Fibroblast of skin of left biceps (primary cell): ENCODE data around the gene TDRD10.
"Not testable (repeated sequence)": the region's sequence is repeated elsewhere in the genome, so short reads cannot be mapped to it uniquely, and the experiment has no call there.

Source experiments
- DNase-seq, 2 experiments: peaks; one replicate each; pipeline ENCODE4 v3.0.0-alpha.2; 2013; ENCODE audit warnings: low read depth in 2 of 2

TDRD10 gene

DNA sequence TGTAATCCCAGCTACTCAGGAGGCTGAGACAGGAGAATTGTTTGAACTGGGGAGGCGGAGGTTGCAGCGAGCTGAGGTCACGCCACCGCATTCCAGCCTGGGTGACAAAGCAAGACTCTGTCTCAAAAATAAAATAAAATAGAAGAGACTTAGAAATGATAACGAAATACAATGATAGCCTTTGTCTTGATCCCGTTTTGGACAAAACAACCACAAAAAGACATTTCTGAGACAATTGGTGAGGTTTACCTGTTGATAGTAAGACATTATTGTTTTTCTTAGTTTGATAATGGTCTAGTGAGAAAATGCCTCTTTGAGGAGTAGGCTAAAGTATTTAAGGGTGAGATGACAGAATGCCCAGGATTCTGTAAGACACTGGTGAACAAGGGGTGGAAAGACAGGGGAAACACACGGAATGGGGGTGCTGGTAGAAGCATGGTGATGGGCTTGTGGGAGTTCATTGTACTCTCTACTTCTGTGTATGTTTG is 12.1 kb downstream of the TDRD10 start:
- DNase-seq = no peak

DNA sequence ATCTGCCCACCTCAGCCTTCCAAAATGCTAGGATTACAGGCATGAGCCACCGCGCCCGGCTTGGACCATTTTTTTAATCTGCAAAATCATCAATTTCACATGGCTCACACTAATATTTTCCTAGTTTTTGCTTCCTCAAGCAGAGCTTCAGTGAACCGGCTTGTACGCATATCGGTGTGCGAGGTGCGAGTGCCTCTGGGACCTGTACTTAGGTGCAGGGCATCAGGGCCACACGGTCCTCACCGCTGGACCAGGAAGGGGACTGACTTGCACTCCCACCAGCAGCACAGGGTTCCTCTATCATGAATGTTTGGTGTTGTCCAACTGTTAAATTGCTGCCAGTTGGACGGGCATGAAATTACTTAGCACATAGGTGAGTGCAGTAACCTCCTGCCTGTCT is 15.6 kb downstream of the TDRD10 start:
- no peak for DNase-seq

DNA sequence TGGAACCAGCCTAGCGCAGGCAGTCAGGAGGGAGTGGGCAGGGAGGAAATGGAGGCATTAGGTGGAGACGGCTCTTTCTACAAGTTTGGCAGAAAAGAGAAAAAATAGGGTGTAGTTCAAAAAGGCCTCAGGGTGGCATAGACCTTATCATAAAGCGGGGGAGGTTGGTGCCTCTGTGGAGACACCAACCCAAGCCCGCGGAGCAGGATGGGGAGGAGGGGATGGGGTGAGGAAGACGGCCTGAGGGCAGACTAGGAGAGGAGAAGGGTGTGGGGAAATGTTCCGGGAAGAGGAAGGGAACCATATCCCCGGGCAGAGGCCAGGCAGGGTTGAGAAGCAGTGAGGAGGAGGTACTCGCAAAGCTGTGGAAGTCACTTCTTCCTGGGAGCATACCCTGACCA is 17.6 kb downstream of the TDRD10 start:
- no peak for DNase-seq

DNA sequence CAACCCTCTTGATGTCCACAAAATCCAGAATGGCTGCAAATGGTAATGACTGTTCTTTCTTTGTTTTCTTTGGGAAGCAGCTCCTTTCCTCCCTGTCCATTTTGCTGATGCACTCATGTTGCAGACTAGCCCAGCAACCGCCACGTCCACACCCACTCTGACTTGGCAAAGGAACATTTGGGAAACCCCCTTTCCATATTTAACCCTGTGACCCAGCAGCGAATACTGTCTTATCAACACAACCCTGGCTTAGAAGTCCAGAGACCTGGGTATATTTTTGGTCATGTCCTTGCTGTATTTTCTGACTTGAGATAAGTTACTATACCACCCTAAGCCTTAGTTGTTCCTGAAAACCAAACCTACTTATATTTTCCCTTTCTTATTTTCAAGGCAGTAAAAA is 18.3 kb downstream of the TDRD10 start:
- DNase-seq = no peak

DNA sequence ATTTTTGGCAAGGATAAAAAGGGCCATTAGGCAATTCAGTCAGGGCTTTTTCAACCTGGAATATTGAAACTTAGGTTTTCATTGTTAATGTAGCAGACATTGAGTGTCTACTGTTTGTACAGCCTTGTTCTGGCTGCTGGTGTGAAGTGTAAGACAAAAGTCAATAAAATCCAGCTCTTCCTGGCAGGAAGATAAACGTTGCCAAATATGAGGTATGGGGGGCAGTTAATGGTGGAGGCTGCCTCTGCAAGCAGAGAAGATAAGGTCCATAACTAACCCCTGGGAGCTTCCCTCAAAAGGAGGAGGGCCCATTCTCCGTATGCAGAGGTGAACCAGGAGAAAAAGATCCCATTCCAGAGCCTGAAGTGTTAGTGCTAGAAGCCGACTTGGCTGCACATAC is 19.7 kb downstream of the TDRD10 start:
- no peak for DNase-seq

DNA sequence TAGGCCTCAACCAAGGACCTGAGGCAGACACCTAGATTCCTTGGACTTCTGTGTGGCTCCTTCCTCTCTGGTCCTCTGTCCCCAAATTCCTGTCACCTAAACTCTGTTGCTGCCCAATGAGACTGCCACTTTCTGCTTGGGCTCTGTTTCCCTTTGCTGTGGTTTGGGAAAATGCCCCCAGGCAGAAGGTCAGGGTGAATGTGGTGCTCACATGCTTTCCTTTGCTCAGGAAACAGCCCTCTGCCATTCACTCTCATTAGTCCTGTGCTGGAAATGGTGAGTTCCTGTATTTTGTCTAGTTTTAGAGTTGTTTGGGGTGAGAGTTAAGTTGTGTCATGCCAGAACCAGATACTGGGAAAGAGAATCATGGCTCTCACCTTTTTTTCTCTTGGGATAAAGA is 22.9 kb downstream of the TDRD10 start:
- DNase-seq = no peak

DNA sequence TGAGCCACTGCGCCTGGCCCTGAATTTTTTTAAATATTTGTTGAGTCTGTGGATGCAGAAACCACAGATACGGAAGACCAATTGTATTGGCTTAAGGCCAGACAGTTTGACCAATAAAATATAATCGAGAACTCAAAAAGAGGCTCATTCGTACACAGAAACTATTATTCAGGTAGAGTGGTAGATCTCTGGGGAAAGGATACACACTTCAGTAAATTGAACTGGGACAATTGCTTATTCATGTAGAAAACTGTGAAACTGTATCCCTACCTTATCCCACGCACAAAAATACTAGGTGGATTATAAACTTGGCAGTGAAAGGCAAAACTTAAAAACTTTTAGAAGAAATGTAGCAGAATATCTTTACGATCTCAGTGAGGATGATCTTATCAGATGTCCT is 25.2 kb downstream of the TDRD10 start:
- no peak for DNase-seq

DNA sequence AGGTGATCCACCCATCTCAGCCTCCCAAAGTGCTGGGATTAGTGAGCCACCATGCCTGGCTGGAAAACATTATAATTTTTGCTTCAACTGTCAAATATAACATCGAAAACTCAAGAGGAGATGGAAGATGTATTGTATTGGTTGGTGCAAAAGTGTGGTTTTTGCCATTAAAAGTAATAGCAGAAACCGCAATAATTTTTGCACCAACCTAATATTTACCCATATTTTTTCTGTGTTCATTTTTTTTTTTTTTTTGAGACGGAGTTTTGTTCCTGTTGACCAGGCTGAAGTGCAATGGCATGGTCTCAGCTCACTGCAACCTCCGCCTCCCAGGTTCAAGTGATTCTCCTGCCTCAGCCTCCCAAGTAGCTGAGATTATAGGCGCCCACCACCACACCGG is 27.3 kb downstream of the TDRD10 start:
- DNase-seq = no peak

DNA sequence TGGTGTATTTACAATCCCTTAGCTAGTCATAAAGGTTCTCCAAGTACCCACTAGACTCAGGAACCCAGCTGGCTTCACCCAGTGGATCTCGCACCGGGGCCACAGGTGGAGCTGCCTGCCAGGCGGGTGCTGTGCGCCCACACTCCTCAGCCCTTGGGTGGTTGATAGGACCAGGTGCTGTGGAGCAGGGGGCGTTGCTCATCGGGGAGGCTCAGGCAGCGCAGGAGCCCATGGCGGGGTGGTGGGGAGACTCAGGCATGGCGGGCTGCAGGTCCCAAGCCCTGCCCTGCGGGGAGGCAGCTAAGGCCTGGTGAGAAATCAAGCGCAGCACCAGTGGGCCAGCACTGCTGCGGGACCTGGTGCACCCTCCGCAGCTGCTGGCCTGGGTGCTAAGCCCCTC is 29.9 kb downstream of the TDRD10 start:
- not testable (repeated sequence) for DNase-seq

DNA sequence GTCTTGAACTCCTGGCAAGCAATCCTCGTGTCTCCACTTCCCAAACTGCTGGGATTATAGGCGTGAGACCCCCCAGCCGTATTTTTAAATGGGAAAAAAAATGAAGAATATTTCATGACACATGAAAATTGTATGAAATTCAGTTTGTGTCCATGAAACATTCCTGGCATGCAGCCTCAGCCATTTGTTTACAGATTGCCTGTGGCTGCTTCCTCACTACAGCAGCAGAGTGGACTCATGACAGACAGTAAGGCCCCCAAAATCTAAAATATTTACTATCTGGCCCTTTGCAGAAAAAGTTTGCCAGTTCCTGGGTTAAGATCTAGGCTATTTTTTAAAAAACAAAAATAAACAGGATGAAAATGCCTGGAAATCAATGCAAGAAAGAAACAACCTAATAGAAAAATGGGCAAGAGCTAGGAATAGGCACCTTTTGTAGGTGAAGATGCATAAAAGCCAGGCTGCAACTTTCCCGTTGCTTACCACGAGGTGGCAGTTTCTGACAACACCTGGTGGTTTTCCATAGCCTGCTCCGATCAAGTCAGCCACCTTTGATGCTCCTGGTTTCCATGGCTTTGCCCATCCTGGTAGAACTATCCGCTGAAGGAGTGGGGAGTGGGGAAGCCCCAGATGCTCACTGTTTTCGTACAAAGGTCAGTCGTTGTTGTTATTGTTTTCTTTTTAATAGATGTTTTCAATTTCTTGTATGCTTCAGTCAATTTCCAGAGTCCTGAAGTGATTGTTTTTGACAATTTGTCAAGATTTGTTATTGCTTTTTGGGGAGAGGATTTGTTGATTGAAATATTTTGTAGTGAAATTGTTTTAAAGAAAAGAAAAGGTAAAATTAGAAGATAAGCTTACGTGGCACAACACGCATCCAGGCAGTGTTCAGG is 32.2 kb downstream of the TDRD10 start:
- no peak for DNase-seq

DNA sequence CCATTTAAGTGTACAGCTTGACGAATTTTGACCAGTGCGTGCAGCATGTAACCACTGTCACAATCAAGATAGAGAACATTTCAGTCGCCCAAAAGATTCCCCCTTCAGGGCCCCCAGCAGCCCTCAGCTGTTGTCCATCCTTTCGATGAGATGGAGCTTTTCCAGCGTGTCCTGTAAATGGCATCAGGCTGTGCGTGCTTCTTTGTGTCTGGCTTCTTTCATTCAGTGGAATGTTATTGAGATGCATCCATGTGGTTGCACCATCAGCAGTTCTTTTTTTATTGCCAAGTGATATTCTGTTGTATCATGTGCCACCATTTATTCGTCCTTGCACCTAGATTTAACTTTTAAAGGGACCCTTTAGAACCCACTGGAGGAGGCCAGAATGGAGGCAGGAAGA is 34.6 kb downstream of the TDRD10 start:
- no peak for DNase-seq

DNA sequence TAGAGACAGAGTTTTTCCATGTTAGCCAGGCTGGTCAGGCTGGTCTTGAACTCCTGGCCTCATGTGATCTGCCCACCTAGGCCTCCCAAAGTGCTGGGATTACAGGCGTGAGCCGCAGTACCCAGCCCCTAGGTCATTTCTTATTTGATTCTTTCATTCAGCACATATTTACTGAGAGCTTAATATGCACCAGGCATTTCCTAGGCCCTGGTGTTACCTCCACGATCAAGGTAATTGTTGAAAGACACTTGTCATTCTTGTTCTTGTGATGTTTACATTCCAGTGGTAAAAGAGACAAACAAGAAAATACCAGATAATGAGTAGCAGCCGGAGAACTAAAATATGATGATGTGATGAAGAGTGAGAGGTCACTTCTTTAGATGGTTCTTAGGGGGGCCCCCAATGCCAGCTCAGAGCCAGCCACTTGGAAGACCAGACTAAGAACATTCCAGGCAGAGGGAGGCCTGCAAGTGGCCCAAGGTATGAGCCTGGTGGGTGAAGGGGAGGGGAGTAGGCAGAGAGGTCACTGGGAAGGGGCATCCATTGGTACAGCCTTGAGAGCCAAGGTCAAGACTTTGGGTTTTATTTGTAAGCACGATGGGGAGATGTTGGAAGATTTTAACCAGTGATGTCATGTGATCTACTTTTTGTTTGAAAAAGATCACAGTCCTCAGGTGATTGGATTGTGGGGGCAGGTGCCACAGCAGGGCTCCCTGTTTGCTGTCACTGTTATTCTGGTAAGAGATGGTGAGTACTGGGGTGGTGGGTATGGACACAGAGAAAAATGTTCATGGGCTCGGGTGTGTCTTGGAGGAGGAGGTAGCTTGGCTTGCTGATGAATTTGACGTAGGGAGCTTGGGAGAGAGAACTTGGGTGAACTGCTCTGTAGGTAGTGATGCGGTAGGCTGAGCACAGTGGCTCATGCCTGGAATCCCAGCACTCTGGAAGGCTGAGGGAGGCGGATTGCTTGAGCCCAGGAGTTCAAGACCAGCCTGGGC is 37.8 kb downstream of the TDRD10 start:
- DNase-seq = no peak

DNA sequence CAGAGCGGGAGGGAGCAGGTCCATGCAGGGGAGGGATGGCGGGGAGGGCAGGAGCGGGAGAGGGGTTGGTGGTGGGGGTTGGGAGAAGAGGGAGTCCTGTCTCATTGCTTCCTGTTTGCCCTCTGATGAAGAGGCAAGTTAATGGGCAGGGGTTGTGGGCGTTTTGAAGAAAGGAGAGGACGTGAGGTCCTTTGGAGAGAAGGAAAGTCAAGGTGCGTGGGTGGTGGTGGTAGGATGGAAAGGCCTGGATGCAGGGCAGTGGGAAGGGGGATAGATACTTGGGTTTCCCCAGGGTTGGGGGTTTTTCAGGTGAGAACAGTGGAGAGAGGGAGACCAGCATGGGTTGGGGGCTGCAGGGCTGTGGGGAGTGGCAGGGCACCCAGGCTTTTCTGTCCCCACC is 39.2 kb downstream of the TDRD10 start:
- DNase-seq = no peak

DNA sequence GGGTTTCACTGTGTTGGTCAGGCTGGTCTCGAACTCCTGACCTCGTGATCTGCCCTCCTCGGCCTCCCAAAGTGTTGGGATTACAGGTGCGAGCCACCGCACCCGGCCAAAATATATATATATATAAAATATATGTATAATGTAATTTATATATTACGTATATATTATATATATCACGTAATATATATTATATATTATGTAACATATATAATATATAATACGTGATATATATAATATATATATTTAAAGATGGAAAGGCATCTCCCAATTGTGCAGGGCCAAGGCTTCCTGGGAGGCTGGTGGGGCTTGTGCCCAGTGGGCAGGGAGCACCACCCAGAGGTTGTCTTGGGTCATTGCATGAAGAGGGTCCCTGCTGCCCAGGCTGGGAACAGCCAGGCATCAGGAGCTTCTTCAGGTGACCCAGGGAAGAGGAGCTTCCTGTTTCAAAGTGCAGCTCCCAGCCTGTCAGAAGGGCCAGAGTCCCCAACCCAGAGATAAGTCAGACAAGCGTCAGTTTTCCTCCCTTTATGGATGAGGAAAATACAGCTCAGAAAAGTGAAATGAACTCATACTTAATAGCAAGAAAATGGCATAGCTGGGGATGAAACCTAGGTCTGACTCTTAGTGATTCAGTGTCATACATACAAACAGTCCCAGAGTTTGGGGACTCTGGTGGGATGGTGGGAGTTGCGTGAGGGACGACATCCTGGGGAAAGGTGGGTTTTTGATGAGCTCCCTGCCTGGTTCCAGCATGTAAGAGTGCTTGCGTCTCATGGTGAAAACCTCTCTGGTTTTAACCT is 44.4 kb downstream of the TDRD10 start:
- DNase-seq = no peak

DNA sequence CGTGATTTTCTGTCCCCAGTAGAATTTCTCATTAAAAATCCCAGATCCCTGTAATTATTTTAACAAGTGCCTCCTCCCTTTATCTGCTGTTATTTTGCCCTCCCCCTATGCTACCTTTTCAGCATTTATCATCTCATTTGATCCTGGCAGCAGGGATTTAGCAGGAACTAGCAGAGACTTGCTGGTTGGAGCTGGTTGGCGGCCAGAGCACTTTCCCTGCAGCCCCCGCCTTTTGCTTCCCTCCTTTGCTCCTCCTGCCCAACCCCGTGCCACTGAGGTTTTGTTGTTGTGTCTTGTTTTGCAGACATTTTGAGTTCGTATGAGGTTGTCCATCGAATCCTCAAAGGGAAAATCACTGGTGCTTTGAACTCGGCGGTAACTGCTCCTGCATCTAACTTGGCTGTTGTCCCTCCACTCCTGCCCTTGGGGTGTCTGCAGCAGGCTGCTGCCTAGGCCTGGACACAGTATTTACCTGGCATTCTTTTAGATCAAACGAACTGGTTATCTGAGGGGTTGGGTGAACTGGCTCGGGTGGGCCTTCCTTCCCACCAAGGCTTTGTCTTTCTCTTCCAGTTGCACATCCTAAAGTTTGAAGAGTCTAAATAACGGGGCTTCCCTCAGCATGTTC is 45.2 kb downstream of the TDRD10 start:
- DNase-seq = no peak

DNA sequence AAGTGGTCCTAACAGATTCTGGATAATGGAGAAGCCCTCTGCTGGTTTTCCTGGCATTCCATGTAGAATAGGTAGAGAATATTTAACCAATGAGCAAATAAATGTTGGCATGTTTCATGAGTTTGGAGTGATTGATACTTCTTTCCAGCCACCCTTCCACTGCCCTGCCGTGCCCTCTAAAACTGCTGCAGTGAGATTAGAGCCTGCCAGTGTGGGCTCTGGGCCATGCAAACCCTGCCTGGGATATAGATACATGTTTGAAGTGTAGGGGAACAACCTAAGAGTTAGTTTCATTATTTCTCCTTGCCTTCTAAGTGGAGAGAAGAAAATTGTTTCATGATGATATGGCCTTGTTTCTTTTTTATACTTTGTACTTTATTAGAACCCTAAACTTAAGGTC is 46.0 kb downstream of the TDRD10 start:
- no peak for DNase-seq

DNA sequence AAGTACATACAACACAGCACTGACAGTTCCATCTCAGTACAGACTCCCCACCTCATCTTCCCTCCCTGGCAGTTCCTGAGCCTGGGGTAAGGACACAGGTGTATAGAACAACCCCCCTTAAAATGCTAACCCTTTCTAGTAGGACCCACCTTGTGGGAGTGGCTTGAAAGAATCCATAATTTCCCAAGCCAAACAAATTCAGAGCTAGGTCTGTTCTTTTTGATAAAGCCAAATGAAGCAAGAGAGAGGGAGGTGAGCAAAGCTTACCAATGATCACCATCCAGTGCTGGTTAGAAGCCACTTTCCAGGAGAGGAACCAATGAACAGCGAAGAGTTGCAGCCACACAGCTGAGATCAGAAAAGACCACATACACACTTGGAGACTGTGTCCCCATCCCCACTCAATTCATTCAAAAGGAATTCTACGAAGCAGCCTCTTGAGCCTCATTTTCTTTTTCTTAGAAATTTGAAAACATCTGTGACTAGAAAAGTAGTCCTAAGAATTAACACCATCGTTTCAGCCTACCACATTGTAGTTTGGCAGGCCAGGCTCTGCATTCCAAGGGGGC is 47.3 kb downstream of the TDRD10 start:
- DNase-seq = no peak

DNA sequence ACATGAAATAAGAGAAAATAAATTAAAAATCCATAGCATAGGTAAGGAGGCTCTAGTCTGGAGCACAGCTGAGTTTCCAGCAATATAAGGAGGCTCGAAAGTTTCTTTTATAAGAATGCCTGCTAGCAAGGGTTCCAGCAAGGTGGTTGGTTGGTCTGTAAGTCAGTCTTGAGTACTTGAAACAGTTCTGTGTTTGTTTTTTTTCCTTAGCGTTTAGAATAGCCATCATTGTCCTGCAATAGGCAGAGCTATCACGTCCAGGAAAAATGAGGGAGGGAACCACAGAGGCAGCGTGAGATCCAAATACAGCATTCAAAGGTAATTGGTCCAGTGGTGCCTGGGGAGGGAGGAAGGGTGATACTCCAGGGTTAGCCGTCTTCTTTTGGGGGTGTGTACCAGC is 48.1 kb downstream of the TDRD10 start:
- no peak for DNase-seq

DNA sequence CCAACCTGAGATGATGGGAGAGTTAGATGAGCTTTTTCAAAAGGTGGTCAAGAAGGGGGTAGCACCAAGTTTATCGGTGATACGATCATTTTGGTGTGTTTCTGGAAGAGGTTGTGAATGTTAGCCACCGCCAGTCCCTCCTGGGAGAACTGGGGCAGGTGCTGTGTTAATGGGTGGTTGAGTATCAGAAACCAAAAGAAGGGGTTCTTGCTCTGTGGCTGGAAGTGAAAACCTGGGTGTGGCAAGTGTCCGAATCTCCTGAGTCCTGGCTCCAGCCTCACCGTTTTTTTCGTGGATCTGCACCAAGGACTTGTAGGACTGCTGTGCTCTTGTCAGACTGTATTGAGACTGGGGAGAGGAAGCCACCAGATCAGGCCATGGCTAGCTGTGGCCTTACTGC is 48.6 kb downstream of the TDRD10 start:
- DNase-seq = no peak

DNA sequence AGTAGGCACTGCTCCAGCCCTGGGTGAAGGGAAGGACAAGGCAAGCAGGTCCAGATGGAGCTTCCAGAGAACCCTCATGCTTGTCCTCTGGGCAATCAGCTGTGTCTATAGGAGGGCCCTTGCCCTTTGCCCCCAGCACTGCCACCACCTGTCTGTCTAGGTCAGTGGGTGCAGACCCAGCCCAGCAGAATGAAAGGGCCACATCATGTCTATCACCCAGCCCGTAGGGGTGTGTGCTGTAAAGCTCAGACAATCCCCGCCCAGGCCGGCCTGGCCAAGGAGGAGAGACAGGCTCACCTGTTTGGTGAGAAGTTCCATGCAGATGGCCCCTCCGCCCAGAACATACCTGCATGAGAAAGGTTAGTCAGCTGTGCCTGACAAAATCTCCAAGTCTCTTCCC is 49.5 kb downstream of the TDRD10 start:
- no peak for DNase-seq

DNA sequence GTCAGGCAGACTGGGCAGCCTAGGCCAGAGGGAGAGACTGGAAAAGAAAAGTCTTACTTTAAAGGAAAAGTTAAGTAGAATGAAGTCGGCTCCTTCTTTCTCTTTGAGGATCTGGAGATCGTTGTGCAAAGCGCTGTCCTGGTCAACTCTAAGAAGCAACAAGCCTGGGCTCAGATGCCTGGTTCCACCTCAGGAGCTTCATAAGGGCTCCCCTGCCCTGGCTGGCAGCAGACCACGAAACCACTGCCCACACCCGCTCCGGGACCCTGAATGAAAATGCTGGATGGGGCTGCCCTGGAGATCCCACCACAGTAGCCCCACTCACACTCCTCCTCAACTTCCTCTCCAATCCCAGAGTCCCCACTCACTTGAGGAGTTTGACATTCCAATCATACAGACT is 50.0 kb downstream of the TDRD10 start:
- DNase-seq = no peak
